ENCODE measurements around the gene NEXN.

NEXN gene

GRCh38 chr1:77881061-77881460 is 7.4 kb upstream of the NEXN start:
- DNase-seq (ENCODE audit: low spot score), result no peak
- no peak for TF ChIP-seq CTCF (IDR thresholded peaks at IDR 0.05; ENCODE audit: extremely low read depth, missing control alignments)

DNA sequence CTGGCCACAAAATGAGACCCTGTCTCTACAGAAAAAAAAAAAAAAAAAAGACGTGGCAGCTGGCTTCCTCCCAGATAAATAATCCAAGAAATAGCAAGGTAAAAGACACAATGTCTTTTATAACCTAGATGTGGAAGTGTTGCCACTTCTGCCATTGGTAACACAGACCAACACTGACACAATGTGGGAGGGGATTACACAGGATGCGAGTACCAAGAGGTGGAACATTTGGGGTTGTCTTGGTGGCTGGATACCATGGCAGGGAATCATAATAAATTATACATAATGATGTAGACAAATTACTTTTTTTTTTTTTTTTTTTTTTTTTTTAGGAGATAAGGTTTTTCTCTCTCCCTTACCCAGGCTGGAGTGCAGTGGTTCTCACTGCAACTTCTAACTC is 6.0 kb upstream of the NEXN start:
- no peak for DNase-seq (ENCODE audit: low spot score)
- TF ChIP-seq CTCF (IDR thresholded peaks at IDR 0.05; ENCODE audit: extremely low read depth, missing control alignments), result no peak

- peak; percentile 45 for DNase-seq (ENCODE audit: low spot score)
- TF ChIP-seq CTCF (IDR thresholded peaks at IDR 0.05; ENCODE audit: extremely low read depth, missing control alignments), result no peak
Measured at GRCh38 chr1:77888781-77889642, 588 bp downstream of the NEXN start.

DNA sequence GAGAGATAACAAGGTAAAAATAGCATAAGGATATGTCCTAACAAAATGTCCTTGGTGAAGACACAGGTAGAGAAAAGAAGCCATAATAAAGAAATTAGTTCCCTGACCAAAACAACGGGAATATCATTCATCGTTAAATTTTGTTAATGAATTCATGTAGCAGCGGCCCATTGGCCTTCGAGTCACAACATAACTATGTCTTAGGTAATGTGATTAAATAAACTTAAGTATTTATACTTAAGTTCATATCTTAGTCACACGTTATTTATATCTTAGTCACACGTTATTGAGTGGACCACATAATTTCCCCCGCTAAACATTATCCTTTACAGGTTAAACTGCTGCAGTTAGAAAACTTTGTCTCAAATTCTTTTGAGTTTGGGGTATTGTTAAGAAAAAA is 1.2 kb downstream of the NEXN start:
- no peak for DNase-seq (ENCODE audit: low spot score)
- TF ChIP-seq CTCF (IDR thresholded peaks at IDR 0.05; ENCODE audit: extremely low read depth, missing control alignments), result no peak

- DNase-seq (ENCODE audit: low spot score), result no peak
- no peak for TF ChIP-seq CTCF (IDR thresholded peaks at IDR 0.05; ENCODE audit: extremely low read depth, missing control alignments)
Measured at GRCh38 chr1:77891200-77891599, 2.8 kb downstream of the NEXN start.

DNA sequence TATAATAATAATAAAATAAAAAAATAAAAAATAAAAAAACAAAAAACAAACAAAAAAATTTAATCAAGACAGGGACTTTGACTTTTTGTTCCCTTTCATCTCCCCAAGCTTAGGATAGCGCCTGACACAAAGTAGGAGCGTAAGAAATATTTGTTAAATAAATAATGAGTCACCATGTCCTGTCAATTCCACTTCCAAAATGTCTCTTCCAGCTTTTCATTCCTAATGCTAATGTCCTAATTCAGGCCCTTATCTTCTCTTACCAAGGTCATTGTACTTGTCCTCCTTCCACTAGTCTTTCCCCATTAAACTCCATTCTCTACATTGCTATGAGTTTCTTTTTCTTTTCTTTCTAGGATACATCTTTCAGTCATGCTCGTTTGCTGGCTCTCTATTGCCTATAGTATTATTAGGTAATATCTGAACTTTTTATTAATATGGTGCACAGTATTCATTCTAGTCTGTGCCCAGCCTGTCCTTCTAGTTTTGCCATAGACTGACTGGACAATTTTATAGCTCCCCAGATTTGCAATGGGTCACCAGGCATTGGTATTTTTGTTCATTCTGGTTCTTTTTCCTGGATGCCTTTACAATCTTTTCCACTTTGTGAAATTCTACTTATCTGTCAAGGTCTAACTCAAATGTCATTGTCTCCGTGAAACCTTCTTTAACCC is 11.4 kb downstream of the NEXN start:
- TF ChIP-seq CTCF (IDR thresholded peaks at IDR 0.05; ENCODE audit: extremely low read depth, missing control alignments), result no peak
- no peak for DNase-seq (ENCODE audit: low spot score)

GRCh38 chr1:77900687-77901293 is 12.4 kb downstream of the NEXN start:
- DNase-seq (ENCODE audit: low spot score), result peak; percentile 43
- TF ChIP-seq CTCF (IDR thresholded peaks at IDR 0.05; ENCODE audit: extremely low read depth, missing control alignments), result peak; percentile 43
